H1 (cell line): Measurements from ENCODE around the gene WDR59. TPM values are rescaled to one million over a fixed set of nuclear protein-coding genes. Genes with fewer than 3 reads are reported as not detected.

Source experiments
- CTCF ChIA-PET: fragments of 300-600 bp; sonication (Branson Sonifier 250); formaldehyde crosslinking; loops from one replicate; lab custom pipeline; 2021; ENCODE audit not compliant: partially characterized antibody; lab: Charles Lee
- POLR2A ChIA-PET: fragments of 300-600 bp; sonication (Branson Sonifier 250); formaldehyde crosslinking; loops from one replicate; lab custom pipeline; 2021; ENCODE audit warnings: inconsistent platforms; ENCODE audit not compliant: partially characterized antibody; lab: Charles Lee
- DNase-seq, 2 experiments: peaks; one replicate each; pipeline versions ENCODE4 v3.0.0 to v3.0.0-alpha.2; 2010 to 2022; ENCODE audit warnings: low spot score in 2 of 2, low read depth in 1 of 2, mixed read lengths in 1 of 2
- FAIRE-seq: peaks from 2 replicates; lab custom pipeline; 2011; peaks lifted over from hg19 to GRCh38; lab: Jason Lieb, UNC
- H2AFZ ChIP-seq: 2 replicates; pipeline ENCODE4 v1.8.1; 2012; ENCODE audit warnings: low read length, inconsistent platforms
- H2AK5ac ChIP-seq: 2 replicates; pipeline ENCODE4 v1.6.1; 2013; ENCODE audit warnings: low read depth, low read length
- H2BK120ac ChIP-seq: replicated peaks from 2 replicates; pipeline ENCODE3; 2013; ENCODE audit warnings: low read depth, low read length, inconsistent platforms
- H2BK12ac ChIP-seq: 2 replicates; pipeline ENCODE4 v1.6.1; 2013; ENCODE audit warnings: low read depth, low read length
- H2BK15ac ChIP-seq: 2 replicates; pipeline ENCODE4 v1.6.1; 2013; ENCODE audit warnings: low read length
- H2BK20ac ChIP-seq: 2 replicates; pipeline ENCODE4 v1.6.1; 2013; ENCODE audit warnings: low read length
- H2BK5ac ChIP-seq: 2 replicates; pipeline ENCODE4 v1.6.1; 2013; ENCODE audit warnings: low read depth, low read length
- H3K14ac ChIP-seq: 2 replicates; pipeline ENCODE4 v1.6.1; 2013; ENCODE audit warnings: inconsistent platforms; ENCODE audit not compliant: insufficient read length
- H3K18ac ChIP-seq: 2 replicates; pipeline ENCODE4 v1.6.1; 2013; ENCODE audit warnings: low read length; ENCODE audit errors: extremely low read depth
- H3K23ac ChIP-seq: 2 replicates; pipeline ENCODE4 v1.6.1; 2013; ENCODE audit warnings: inconsistent platforms; ENCODE audit not compliant: insufficient read length
- H3K23me2 ChIP-seq: 2 replicates; pipeline ENCODE4 v1.6.1; 2013; ENCODE audit warnings: low read depth, low read length
- H3K27ac ChIP-seq: 2 replicates; pipeline ENCODE4 v1.6.1; 2011; ENCODE audit warnings: low read depth, low read length, inconsistent platforms
- H3K27me3 ChIP-seq, 4 experiments: replicated peaks in 1 of 4; 1 replicate in 1 of 4; 2 replicates in 3 of 4; pipeline versions ENCODE4 v1.6.1 to v1.8.1; 2011 to 2013; ENCODE audit warnings: low read length in 3 of 4, mild to moderate bottlenecking in 3 of 4, inconsistent platforms in 2 of 4, mixed read lengths in 2 of 4, moderate library complexity in 1 of 4; ENCODE audit not compliant: control insufficient read depth in 3 of 4, insufficient read depth in 3 of 4; ENCODE audit errors: extremely low read depth in 1 of 4
- H3K36me3 ChIP-seq, 4 experiments: 2 replicates each; pipeline versions ENCODE4 v1.6.1 to v1.8.1; 2011 to 2013; ENCODE audit warnings: mild to moderate bottlenecking in 4 of 4, low read length in 3 of 4, moderate library complexity in 2 of 4, control low read depth in 1 of 4, inconsistent platforms in 1 of 4; ENCODE audit not compliant: insufficient read depth in 4 of 4, control insufficient read depth in 2 of 4
- H3K4ac ChIP-seq: replicated peaks from 2 replicates; pipeline ENCODE3; 2013; ENCODE audit warnings: low read length, low read depth, mixed read lengths, inconsistent platforms; ENCODE audit not compliant: insufficient read length
- H3K4me1 ChIP-seq, 4 experiments: replicated peaks in 1 of 4; 1 replicate in 1 of 4; 2 replicates in 3 of 4; pipeline versions ENCODE4 v1.6.1 to v1.8.1; 2011 to 2013; ENCODE audit warnings: low read length in 3 of 4, inconsistent platforms in 2 of 4, mixed read lengths in 1 of 4; ENCODE audit not compliant: insufficient read depth in 4 of 4, control insufficient read depth in 3 of 4
- H3K4me2 ChIP-seq, 2 experiments: 2 replicates each; pipeline versions ENCODE4 v1.6.1 to v1.8.1; 2011 to 2013; ENCODE audit warnings: low read depth in 2 of 2, low read length in 2 of 2, control low read depth in 1 of 2, inconsistent platforms in 1 of 2, mild to moderate bottlenecking in 1 of 2; ENCODE audit not compliant: insufficient read depth in 1 of 2
- H3K4me3 ChIP-seq, 4 experiments: fragments of 200-600, 300-600 bp in 1 of 4; sonication (generic), shearing (Covaris generic), sonication (Bioruptor Twin) in 1 of 4; 2 replicates each; pipeline versions ENCODE4 v1.5.1 to v1.8.1; 2011 to 2016; ENCODE audit warnings: low read length in 4 of 4, low read depth in 3 of 4, control low read depth in 2 of 4, inconsistent platforms in 2 of 4, mild to moderate bottlenecking in 2 of 4, mixed read lengths in 1 of 4, moderate library complexity in 1 of 4; ENCODE audit not compliant: insufficient read depth in 2 of 4; ENCODE audit errors: extremely low read depth in 1 of 4
- H3K56ac ChIP-seq: replicated peaks from 2 replicates; pipeline ENCODE3; 2013; ENCODE audit warnings: low read depth, mild to moderate bottlenecking, mixed read lengths, low read length, inconsistent platforms; ENCODE audit not compliant: insufficient read length
- H3K79me1 ChIP-seq: 2 replicates; pipeline ENCODE4 v1.6.1; 2013; ENCODE audit warnings: low read depth, low read length, control low read depth
- H3K79me2 ChIP-seq, 2 experiments: 2 replicates each; pipeline versions ENCODE4 v1.6.1 to v1.8.1; 2012 to 2013; ENCODE audit warnings: low read length in 2 of 2, mild to moderate bottlenecking in 2 of 2, inconsistent platforms in 1 of 2; ENCODE audit not compliant: insufficient read depth in 2 of 2, control insufficient read depth in 1 of 2
- H3K9ac ChIP-seq, 4 experiments: replicated peaks in 1 of 4; 1 replicate in 1 of 4; 2 replicates in 3 of 4; pipeline versions ENCODE4 v1.6.1 to v1.8.1; 2011 to 2013; ENCODE audit warnings: low read depth in 3 of 4, low read length in 3 of 4, control low read depth in 2 of 4, mild to moderate bottlenecking in 2 of 4, moderate library complexity in 2 of 4, inconsistent platforms in 1 of 4; ENCODE audit errors: extremely low read depth in 1 of 4
- H3K9me3 ChIP-seq, 2 experiments: 2 replicates each; pipeline versions ENCODE4 v1.6.1 to v1.8.1; 2012 to 2013; ENCODE audit warnings: mild to moderate bottlenecking in 2 of 2, moderate library complexity in 2 of 2, control low read depth in 1 of 2, inconsistent platforms in 1 of 2, low read depth in 1 of 2, low read length in 1 of 2, mixed read lengths in 1 of 2; ENCODE audit not compliant: insufficient read depth in 2 of 2
- H4K20me1 ChIP-seq, 2 experiments: replicated peaks in 1 of 2; 2 replicates each; pipeline versions ENCODE3 to v1.8.1; 2011 to 2013; ENCODE audit warnings: inconsistent platforms in 2 of 2, low read length in 2 of 2, mild to moderate bottlenecking in 1 of 2; ENCODE audit not compliant: insufficient read depth in 2 of 2, control insufficient read depth in 1 of 2
- H4K5ac ChIP-seq: 2 replicates; pipeline ENCODE4 v1.6.1; 2013; ENCODE audit warnings: low read length, low read depth, mixed read lengths, inconsistent platforms; ENCODE audit not compliant: insufficient read length
- H4K8ac ChIP-seq: 2 replicates; pipeline ENCODE4 v1.8.0; 2013; ENCODE audit warnings: mild to moderate bottlenecking, moderate library complexity, low read length, inconsistent platforms; ENCODE audit not compliant: insufficient read depth; ENCODE audit errors: extremely low read depth
- H4K91ac ChIP-seq: replicated peaks from 2 replicates; pipeline ENCODE3; 2013; ENCODE audit warnings: low read length, mixed read lengths, inconsistent platforms; ENCODE audit not compliant: insufficient read length
- ATF3 ChIP-seq: IDR thresholded peaks from 2 replicates; pipeline ENCODE4 v1.6.1; 2011; ENCODE audit warnings: low read depth, mild to moderate bottlenecking, low read length; ENCODE audit not compliant: insufficient read depth
- BRCA1 ChIP-seq: IDR thresholded peaks from 2 replicates; pipeline ENCODE4 v1.6.1; 2012; ENCODE audit warnings: low read depth, low read length, improper control_type of control experiment
- CEBPB ChIP-seq: IDR thresholded peaks from 2 replicates; pipeline ENCODE4 v1.6.1; 2012; ENCODE audit warnings: low read depth, low read length
- CHD2 ChIP-seq: IDR thresholded peaks from 2 replicates; pipeline ENCODE4 v1.6.1; 2012; ENCODE audit warnings: low read length, improper control_type of control experiment
- HDAC2 ChIP-seq, 2 experiments: fragments of 300-600 bp in 1 of 2; sonication (generic) in 1 of 2; IDR thresholded peaks; 2 replicates each; pipeline ENCODE4 v1.6.1; 2011 to 2012; ENCODE audit warnings: low read depth in 2 of 2, low read length in 2 of 2, mild to moderate bottlenecking in 2 of 2, moderate library complexity in 2 of 2, borderline replicate concordance in 1 of 2, inconsistent platforms in 1 of 2
- NANOG ChIP-seq: IDR thresholded peaks from 2 replicates; pipeline ENCODE4 v1.6.1; 2011; ENCODE audit warnings: low read length, low read depth, mild to moderate bottlenecking, inconsistent platforms; ENCODE audit not compliant: insufficient read depth, poor library complexity, severe bottlenecking
- RFX5 ChIP-seq: IDR thresholded peaks from 2 replicates; pipeline ENCODE4 v1.6.1; 2011; ENCODE audit warnings: low read depth, low read length, improper control_type of control experiment, borderline replicate concordance
- RNF2 ChIP-seq: fragments of 200-900, 300-1000 bp; sonication (generic); IDR thresholded peaks from 2 replicates; pipeline ENCODE4 v1.7.1; 2016; ENCODE audit warnings: borderline replicate concordance, low read depth, mild to moderate bottlenecking, antibody characterized with exemption, low read length; ENCODE audit not compliant: poor library complexity, severe bottlenecking; ENCODE audit errors: missing control alignments
- RXRA ChIP-seq: IDR thresholded peaks from 2 replicates; pipeline ENCODE4 v1.6.1; 2011; ENCODE audit warnings: low read depth, mild to moderate bottlenecking, low read length, moderate library complexity; ENCODE audit not compliant: insufficient read depth
- SIRT6 ChIP-seq: IDR thresholded peaks from one replicate; pipeline ENCODE4 v1.7.1; 2012; ENCODE audit warnings: low read length, inconsistent platforms
- SIX5 ChIP-seq: IDR thresholded peaks from 2 replicates; pipeline ENCODE4 v1.6.1; 2011; ENCODE audit warnings: mild to moderate bottlenecking, low read depth, low read length
- WGBS, 2 experiments: shearing (Covaris generic) in 1 of 2; methylation state at CpG; one replicate each; pipeline versions ENCODE4 v1.1.6 to v1.1.7; 2013 to 2015; ENCODE audit warnings: low lambda C conversion rate in 2 of 2, mixed read lengths in 2 of 2, inconsistent platforms in 1 of 2, low coverage in 1 of 2, missing lambda C conversion rate in 1 of 2; ENCODE audit not compliant: insufficient replicate concordance in 2 of 2, insufficient coverage in 1 of 2, insufficient read length in 1 of 2; ENCODE audit errors: extremely low coverage in 1 of 2, missing lambda C conversion rate in 1 of 2; 5-methylcytosine and 5-hydroxymethylcytosine counted together
- polyA plus RNA-seq, 7 experiments: library from polyadenylated mRNA; depleted of rRNA in 3 of 7; stranded (reverse) in 5 of 7; unstranded in 2 of 7; fragments of >200 nt in 5 of 7; fragments of 200-250 nt in 2 of 7; gene quantifications; 1 replicate in 5 of 7; 2 replicates in 1 of 7; 4 replicates in 1 of 7; pipeline versions ENCODE4 v1.2.1 to v1.2.3, GENCODE V29; 2011 to 2013; ENCODE audit warnings: missing spikeins in 2 of 7, mixed read lengths in 2 of 7
- total RNA-seq: library from RNA; stranded (reverse); fragmentation: NEBNext Ultra II Directional; extraction: Animal tissue kit (Norgen Biotek cat#: 25700); gene quantifications from 2 replicates; pipeline ENCODE4 v1.2.1, GENCODE V29; 2021

WDR59 gene
- total and polyA plus RNA-seq, 2 of the 8 experiments (the other 6 are each of a cell fraction or from before 2014, with no cell fraction given): 84.2 to 124 TPM

- H3K4me1 ChIP-seq: peaks cover 0 to 14% (median 3%) of the 10 kb centered on the region in 4 experiments; a peak in 4 of 7 replicates
- H3K27ac ChIP-seq: no peak overlapping the region
- no peak overlapping the region for H3K4me3 ChIP-seq
- DNase-seq: no peak
- TF ChIP-seq CEBPB: no peak
- no peak for TF ChIP-seq RFX5
- no peak for TF ChIP-seq BRCA1
- no peak for TF ChIP-seq CHD2
- no peak for TF ChIP-seq RXRA
- no peak for TF ChIP-seq SIRT6
- no peak for TF ChIP-seq SIX5
- TF ChIP-seq RNF2: no peak
- TF ChIP-seq HDAC2 (IDR thresholded peaks at IDR 0.05; ENCODE audit: borderline replicate concordance in 1 of 2, low read depth in 2 of 2, low read length in 2 of 2): no peak
- no peak for TF ChIP-seq NANOG
- no peak for TF ChIP-seq ATF3
- no peak overlapping the region for H3K14ac ChIP-seq
- H4K91ac ChIP-seq: no peak overlapping the region
- no peak overlapping the region for H3K56ac ChIP-seq
- H4K20me1 ChIP-seq: peaks cover 6 to 13% of the 10 kb centered on the region in 2 experiments
- no peak overlapping the region for H2BK15ac ChIP-seq
- H2BK12ac ChIP-seq: no peak overlapping the region
- no peak overlapping the region for H3K4ac ChIP-seq
- no peaks in the 10 kb centered on the region for H3K79me1 ChIP-seq
- no peak overlapping the region for H3K18ac ChIP-seq
- H2AFZ ChIP-seq: no peak overlapping the region
- no peak overlapping the region for H3K23ac ChIP-seq
- no peaks in the 10 kb centered on the region for H3K9me3 ChIP-seq
- CTCF ChIA-PET: interaction anchor here (1.6 to 3.4 kb wide), 5 partner anchors 14 to 97 kb away, joined by 3 to 21 read pairs (median 7); partner anchors contain the start of gene ZNRF1
- peaks cover 12 to 96% of the 10 kb centered on the region in 2 experiments for H3K79me2 ChIP-seq
- no peak overlapping the region for H3K9ac ChIP-seq
- no peak overlapping the region for H4K5ac ChIP-seq
- no peak overlapping the region for H3K4me2 ChIP-seq
- no peak overlapping the region for H2BK120ac ChIP-seq
- no peak overlapping the region for H2BK20ac ChIP-seq
- H3K23me2 ChIP-seq: no peaks in the 10 kb centered on the region
- WGBS, 2 experiments: 98% methylated on average over 2 of the region's 2 CpGs; no CpG with 5 or more reads in 1 of the 2 experiments
- no peak for FAIRE-seq
- no peak overlapping the region for H4K8ac ChIP-seq
- H2BK5ac ChIP-seq: no peak overlapping the region
- POLR2A ChIA-PET: interaction anchor here (1.5 kb wide), 1 partner anchor 48 kb away, joined by 3 read pairs; no protein-coding TSS in a partner anchor
- no peaks in the 10 kb centered on the region for H3K27me3 ChIP-seq
- H3K36me3 ChIP-seq: no peaks in the 10 kb centered on the region
- H2AK5ac ChIP-seq: no peak overlapping the region
These were observed 29.4 kb upstream of the WDR59 start for GRCh38 chr16:75014318-75014717.
